Neural progenitor cell (in vitro differentiated cells): ENCODE results near the gene MYO15B.

Source experiments
- EZH2 ChIP-seq: fragments of 200-600 bp; sonication (generic); IDR thresholded peaks from 2 replicates; pipeline ENCODE4 v1.6.1; 2017; ENCODE audit warnings: antibody characterized with exemption, mild to moderate bottlenecking, moderate library complexity
- EZH2phosphoT487 ChIP-seq: fragments of 200-600 bp; sonication (generic); IDR thresholded peaks from 2 replicates; pipeline ENCODE4 v1.6.1; 2017; ENCODE audit warnings: antibody characterized with exemption
- TF ChIP-seq, protein P1 (sequence below): fragments of 200-600 bp; sonication (generic); IDR thresholded peaks from 2 replicates; pipeline ENCODE4 v1.5.1; 2017; ENCODE audit warnings: antibody characterized with exemption, mild to moderate bottlenecking

DNA sequence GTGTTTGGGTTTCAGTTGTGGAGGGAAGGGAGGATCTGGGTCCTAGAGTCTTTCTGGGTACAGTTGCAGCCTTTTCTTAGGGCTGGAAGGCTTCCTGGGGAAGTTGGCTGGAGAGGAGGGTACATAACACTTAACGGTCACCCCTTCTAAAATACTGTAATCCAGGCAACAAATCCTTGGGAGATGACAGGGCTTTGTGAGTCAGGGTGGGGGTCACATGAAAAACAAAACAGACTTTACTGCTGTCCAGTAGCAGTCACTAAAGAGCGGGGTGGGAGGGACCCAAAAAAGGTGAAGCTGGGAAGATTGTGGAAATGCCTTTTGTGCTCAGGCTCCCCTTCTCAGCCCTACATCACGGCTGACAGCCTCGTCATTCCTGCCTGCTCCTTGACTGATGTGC, 85.9 kb downstream of the MYO15B start:
- TF ChIP-seq EZH2 (no peak), EZH2phosphoT487 (no peak)
- TF ChIP-seq, protein P1, sequence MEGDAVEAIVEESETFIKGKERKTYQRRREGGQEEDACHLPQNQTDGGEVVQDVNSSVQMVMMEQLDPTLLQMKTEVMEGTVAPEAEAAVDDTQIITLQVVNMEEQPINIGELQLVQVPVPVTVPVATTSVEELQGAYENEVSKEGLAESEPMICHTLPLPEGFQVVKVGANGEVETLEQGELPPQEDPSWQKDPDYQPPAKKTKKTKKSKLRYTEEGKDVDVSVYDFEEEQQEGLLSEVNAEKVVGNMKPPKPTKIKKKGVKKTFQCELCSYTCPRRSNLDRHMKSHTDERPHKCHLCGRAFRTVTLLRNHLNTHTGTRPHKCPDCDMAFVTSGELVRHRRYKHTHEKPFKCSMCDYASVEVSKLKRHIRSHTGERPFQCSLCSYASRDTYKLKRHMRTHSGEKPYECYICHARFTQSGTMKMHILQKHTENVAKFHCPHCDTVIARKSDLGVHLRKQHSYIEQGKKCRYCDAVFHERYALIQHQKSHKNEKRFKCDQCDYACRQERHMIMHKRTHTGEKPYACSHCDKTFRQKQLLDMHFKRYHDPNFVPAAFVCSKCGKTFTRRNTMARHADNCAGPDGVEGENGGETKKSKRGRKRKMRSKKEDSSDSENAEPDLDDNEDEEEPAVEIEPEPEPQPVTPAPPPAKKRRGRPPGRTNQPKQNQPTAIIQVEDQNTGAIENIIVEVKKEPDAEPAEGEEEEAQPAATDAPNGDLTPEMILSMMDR = no peak
